Ovary (tissue), 9 donors: ENCODE data around the gene PCBP4. TPM values are rescaled to one million over a fixed set of nuclear protein-coding genes. Genes with fewer than 3 reads are reported as not detected.

Experiments
- DNase-seq, 5 donors: peaks; one replicate each; pipeline ENCODE4 v3.0.0-alpha.2; 2019 to 2020
- H3K27ac ChIP-seq, 2 donors: fragments of 200-600 bp; one replicate each; pipeline versions ENCODE4 v1.5.1 to v1.8.0; 2019 to 2022
- H3K27me3 ChIP-seq: fragments of 200-600 bp; one replicate; pipeline ENCODE4 v1.8.0; 2022
- H3K36me3 ChIP-seq: fragments of 200-600 bp; sonication (generic); one replicate; pipeline ENCODE4 v1.5.1; 2019
- H3K4me1 ChIP-seq: one replicate; pipeline ENCODE4 v1.8.1; 2013; ENCODE audit warnings: mild to moderate bottlenecking, moderate library complexity; ENCODE audit not compliant: insufficient read depth
- H3K4me3 ChIP-seq: fragments of 200-600 bp; sonication (generic); one replicate; pipeline ENCODE4 v1.5.1; 2017
- H3K9me3 ChIP-seq, 2 donors: fragments of 200-600 bp in 1 of 2; sonication (generic) in 1 of 2; one replicate each; pipeline versions ENCODE4 v1.5.1 to v1.8.1; 2013 to 2019; ENCODE audit warnings: mild to moderate bottlenecking in 1 of 2, moderate library complexity in 1 of 2
- EP300 ChIP-seq: sonication (generic); formaldehyde crosslinking; IDR thresholded peaks from one replicate; pipeline ENCODE4 v1.6.1; 2017; ENCODE audit warnings: antibody characterized with exemption
- POLR2A ChIP-seq: fragments of 450-650 bp; IDR thresholded peaks from one replicate; pipeline ENCODE4 v1.6.1; 2017; ENCODE audit warnings: antibody characterized with exemption, mild to moderate bottlenecking, moderate library complexity
- WGBS, 3 donors: extraction: QIAGEN DNeasy Blood & Tissue Kit in 1 of 3; methylation state at CpG; one replicate each; pipeline versions ENCODE4 v1.1.5 to v1.1.7; 2013 to 2017; 5-methylcytosine and 5-hydroxymethylcytosine counted together
- intact Hi-C, 4 donors: fragments of 100-400 bp; cut with DNase I; formaldehyde crosslinking; loops; one replicate each; pipeline versions ENCODE4 v1.11.0 to v1.15.1; 2022 to 2023
- polyA plus RNA-seq, 2 donors: library from polyadenylated mRNA; stranded (reverse); fragments of 200-250 nt in 1 of 2; fragments of 350-450 nt in 1 of 2; fragmentation: Illumina TruSeq in 1 of 2; extraction: RNeasy Lipid Tissue Mini Kit (QIAGEN cat#74804) in 1 of 2; gene quantifications; one replicate each; pipeline ENCODE4 v1.2.3, GENCODE V29; 2013 to 2014
- total RNA-seq, 7 donors: library from RNA; depleted of rRNA in 2 of 7; stranded (reverse); fragments of >200 nt in 2 of 7; fragmentation: NEBNext Ultra II Directional in 3 of 7; extraction: Animal tissue kit (Norgen Biotek cat#: 25700) in 3 of 7; gene quantifications; one replicate each; pipeline versions ENCODE4 v1.1.0 to v1.2.4, GENCODE V29; 2016 to 2023
- TF ChIP-seq, protein P1 (sequence below), 3 donors: fragments of 450-650 bp in 2 of 3; fragments of 200-600 bp in 1 of 3; IDR thresholded peaks; one replicate each; pipeline versions ENCODE4 v1.5.1 to v1.8.0; 2016 to 2022; ENCODE audit warnings: antibody characterized with exemption in 3 of 3, mild to moderate bottlenecking in 1 of 3
- donor health status: DM: no; HTN: no; CAD: no; lungs with moderate emphysema.
- donor health status: DM: no; HTN: no; CAD: no.
- donor health status: Bipolar disorder and iron deficiency.
- donor health status: DM: yes; HTN: yes; CAD: no.
- donor health status: DM: no; HTN: no; CAD: no.
- donor health status: DM: yes; HTN: yes; CAD: no.

Gene PCBP4
- total and polyA plus RNA-seq, 9 donors = 4.5 to 83.3 (median 44.0) TPM

DNA sequence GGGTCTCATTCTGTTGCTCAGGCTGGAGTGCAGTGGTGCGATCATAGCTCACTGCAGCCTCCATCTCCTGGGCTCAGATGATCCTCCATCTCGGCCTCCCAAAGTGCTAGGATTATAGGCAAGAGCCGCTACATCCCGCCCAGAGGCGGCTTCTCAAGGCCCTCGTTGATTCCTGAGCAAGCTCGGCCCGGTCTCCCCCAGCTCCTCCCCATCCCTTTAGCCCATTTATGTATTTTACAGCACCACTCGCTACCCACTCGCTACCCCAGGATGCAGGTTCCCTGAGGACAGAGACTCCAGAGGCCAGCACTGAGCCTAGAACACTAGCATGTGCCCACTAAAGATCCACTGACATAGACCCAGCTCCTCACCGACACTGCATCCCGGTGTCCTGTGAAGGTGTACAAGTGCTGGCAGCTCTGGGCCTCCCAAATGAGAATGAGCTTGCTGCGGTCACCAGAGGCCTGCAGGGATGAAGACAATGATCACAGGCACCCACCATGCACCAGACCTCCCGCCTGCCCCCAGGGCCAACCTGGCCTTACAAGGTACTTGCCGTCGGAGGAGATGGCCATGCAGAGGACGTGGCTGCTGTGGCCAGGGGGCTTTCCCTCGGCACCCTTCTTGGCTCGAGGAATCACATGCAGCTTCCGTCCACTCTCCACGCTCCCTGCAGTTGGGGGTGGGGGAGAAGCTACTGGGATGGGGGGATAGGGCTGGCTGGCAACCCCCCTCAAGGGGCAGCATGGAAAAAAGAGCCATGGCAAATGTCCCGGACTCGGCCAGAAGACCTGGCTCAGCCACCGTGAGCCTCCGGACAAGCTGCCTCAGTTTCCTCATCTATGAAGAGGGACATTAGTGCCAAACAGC, 31.1 kb downstream of the PCBP4 start:
- H3K36me3 ChIP-seq = no peaks in the 10 kb centered on the region

DNA sequence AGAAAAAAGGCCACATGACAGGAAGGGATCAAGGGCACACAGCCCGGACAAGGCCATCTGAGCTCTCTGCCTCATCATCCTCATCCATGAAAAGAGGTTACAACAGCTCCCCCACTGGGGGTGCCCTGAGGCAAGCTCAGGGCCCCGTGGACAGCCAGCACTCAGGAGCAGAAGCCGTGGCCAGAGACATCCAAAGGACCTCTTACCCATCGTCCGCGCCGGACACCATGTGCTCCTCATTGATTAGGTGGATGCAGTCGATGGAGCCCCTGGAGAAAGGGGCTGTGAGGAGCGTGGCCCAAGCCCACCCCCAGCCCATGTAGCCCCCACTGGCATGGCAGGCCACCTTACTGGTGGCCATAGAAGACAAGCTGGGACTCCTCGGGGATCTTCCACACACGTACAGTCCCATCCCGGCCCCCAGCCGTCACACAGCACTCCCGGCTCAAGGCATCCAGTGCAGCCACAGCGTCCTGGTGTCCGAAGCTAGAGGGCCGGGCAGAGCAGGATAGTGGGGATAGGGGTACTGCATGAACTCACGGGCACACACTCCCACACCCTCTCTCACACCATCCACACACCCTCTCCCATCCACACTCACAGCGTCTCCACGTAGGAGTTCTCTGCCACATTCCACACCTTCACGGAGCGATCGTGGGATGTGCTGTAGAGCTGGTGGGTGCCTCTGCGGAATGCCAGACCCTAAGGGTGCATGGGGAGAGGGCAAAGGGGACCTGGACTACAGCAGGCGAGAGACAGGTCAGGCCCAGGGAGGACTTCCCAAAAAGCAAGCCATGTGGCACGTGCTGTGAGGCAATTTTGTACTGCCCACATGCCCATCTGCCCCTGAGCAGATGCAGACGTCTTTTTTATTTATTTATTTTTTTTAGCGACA, 32.0 kb downstream of the PCBP4 start:
- H3K4me3 ChIP-seq = no peak overlapping the region
- 88 to 90% (median 89%) methylated on average over 28 of the region's 28 CpGs for WGBS, 3 donors
- H3K4me1 ChIP-seq = no peaks in the 10 kb centered on the region
- DNase-seq = no peak
- no peaks in the 10 kb centered on the region for H3K27me3 ChIP-seq
- intact Hi-C loops = no loop called here
- H3K36me3 ChIP-seq = no peaks in the 10 kb centered on the region
- H3K9me3 ChIP-seq = no peaks in the 10 kb centered on the region
- no peak overlapping the region for H3K27ac ChIP-seq
- TF ChIP-seq POLR2A (no peak), EP300 (no peak)
- TF ChIP-seq, protein P1, sequence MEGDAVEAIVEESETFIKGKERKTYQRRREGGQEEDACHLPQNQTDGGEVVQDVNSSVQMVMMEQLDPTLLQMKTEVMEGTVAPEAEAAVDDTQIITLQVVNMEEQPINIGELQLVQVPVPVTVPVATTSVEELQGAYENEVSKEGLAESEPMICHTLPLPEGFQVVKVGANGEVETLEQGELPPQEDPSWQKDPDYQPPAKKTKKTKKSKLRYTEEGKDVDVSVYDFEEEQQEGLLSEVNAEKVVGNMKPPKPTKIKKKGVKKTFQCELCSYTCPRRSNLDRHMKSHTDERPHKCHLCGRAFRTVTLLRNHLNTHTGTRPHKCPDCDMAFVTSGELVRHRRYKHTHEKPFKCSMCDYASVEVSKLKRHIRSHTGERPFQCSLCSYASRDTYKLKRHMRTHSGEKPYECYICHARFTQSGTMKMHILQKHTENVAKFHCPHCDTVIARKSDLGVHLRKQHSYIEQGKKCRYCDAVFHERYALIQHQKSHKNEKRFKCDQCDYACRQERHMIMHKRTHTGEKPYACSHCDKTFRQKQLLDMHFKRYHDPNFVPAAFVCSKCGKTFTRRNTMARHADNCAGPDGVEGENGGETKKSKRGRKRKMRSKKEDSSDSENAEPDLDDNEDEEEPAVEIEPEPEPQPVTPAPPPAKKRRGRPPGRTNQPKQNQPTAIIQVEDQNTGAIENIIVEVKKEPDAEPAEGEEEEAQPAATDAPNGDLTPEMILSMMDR (IDR thresholded peaks at IDR 0.05) = no peak

More for the DNA sequence above, 31.1 kb downstream of the PCBP4 start:
- Histone ChIP-seq H3K4me3 (no peak overlapping the region), H3K4me1 (peaks cover 4% of the 10 kb centered on the region), H3K27me3 (no peaks in the 10 kb centered on the region), H3K27ac (no peak overlapping the region), H3K9me3 (no peaks in the 10 kb centered on the region)
- 94 to 95% (median 95%) methylated on average over 25 of the region's 25 CpGs for WGBS, 3 donors
- intact Hi-C loops = no loop called here
- TF ChIP-seq EP300 (no peak), POLR2A (no peak)
- TF ChIP-seq, protein P1 (IDR thresholded peaks at IDR 0.05) = no peak
- peak in 1 of 5 donors; percentile 12 for DNase-seq

DNA sequence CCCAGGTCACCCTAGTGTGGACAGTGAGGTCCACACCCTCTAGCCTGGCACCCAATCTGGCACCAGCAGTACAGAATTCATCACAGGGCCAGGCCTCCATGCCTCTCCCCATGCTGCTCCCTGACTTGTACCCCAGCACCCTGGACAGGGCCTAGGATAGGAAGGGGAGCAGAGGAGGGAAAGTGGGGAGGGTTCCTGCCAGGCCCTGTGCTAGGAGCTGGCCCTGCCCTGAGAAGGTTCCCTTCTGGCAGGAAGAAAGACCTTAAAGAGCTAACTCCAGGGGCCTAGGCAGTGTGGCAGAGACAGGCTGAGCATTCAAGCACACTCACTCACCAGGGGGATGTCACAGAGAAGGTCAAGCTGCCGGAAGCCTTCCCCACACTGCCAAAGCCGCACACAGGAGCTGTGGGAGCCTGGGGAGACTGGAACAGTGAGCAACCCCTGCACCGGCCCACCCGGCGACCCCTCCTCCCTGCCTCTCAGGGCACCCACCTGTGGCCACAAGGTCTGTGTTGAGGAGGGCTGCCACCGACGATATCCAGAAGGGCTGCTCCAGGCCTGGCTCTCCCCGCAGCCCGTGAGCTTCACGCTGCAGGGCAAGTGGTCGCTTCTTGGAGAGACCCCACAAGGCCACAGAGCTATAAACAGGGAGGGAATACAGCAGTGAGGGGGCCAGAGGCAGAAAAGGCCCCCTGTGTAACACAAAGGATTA, 33.0 kb downstream of the PCBP4 start:
- Histone ChIP-seq H3K27me3 (no peaks in the 10 kb centered on the region), H3K4me1 (no peaks in the 10 kb centered on the region), H3K9me3 (no peaks in the 10 kb centered on the region), H3K36me3 (no peaks in the 10 kb centered on the region), H3K4me3 (no peak overlapping the region), H3K27ac (no peak overlapping the region)
- no peak for DNase-seq
- no peak for TF ChIP-seq EP300
- TF ChIP-seq, protein P1 (IDR thresholded peaks at IDR 0.05) = no peak
- TF ChIP-seq POLR2A = no peak
- intact Hi-C loops = no loop called here
- WGBS, 3 donors = 90 to 91% (median 90%) methylated on average over 9 to 11 of the region's 11 CpGs
